Muscle of leg (tissue), 11 donors: ENCODE data around the gene STRIP1. TPM values are rescaled to one million over a fixed set of nuclear protein-coding genes. Genes with fewer than 3 reads are reported as not detected.
A peak's percentile ranks its signal among the peaks of the same experiment; 100 is the strongest.

ENCODE experiments used
- DNase-seq: peaks from one replicate; pipeline ENCODE4 v3.0.0; 2013
- H3K27ac ChIP-seq: one replicate; pipeline ENCODE4 v1.5.1; 2013; ENCODE audit warnings: mild to moderate bottlenecking, low read length, control low read depth
- H3K27me3 ChIP-seq: one replicate; pipeline ENCODE4 v1.6.1; 2013; ENCODE audit warnings: low read length; ENCODE audit not compliant: control insufficient read depth, insufficient read depth
- H3K36me3 ChIP-seq: one replicate; pipeline ENCODE4 v1.6.1; 2013; ENCODE audit warnings: low read length; ENCODE audit not compliant: control insufficient read depth, insufficient read depth
- H3K4me1 ChIP-seq: one replicate; pipeline ENCODE4 v1.6.1; 2013; ENCODE audit warnings: low read length; ENCODE audit not compliant: control insufficient read depth, insufficient read depth
- H3K4me3 ChIP-seq: one replicate; pipeline ENCODE4 v1.5.1; 2013; ENCODE audit warnings: low read length, control low read depth
- H3K9me3 ChIP-seq: replicated peaks from 2 replicates; pipeline ENCODE4 v1.6.1; 2013; ENCODE audit warnings: low read depth, low read length; ENCODE audit not compliant: control insufficient read depth
- WGBS: methylation state at CpG from one replicate; pipeline ENCODE4 v1.1.5; 2013; ENCODE audit warnings: missing lambda C conversion rate; ENCODE audit not compliant: insufficient coverage; 5-methylcytosine and 5-hydroxymethylcytosine counted together
- polyA plus RNA-seq, 8 donors: library from polyadenylated mRNA; unstranded; fragments of 120-200 nt; gene quantifications; one replicate each; pipeline versions ENCODE4 v1.2.1 to v1.2.3, GENCODE V29; 2013; ENCODE audit warnings: inconsistent platforms in 1 of 8, low replicate concordance in 1 of 8; ENCODE audit not compliant: insufficient read length in 8 of 8, insufficient read depth in 1 of 8
- total RNA-seq: library from RNA; stranded (reverse); fragments of 120-200 nt; gene quantifications from one replicate; pipeline ENCODE4 v1.2.4, GENCODE V29; 2013

Gene STRIP1
- total and polyA plus RNA-seq, 9 donors: 26.5 to 33.6 (median 30.1) TPM

DNA sequence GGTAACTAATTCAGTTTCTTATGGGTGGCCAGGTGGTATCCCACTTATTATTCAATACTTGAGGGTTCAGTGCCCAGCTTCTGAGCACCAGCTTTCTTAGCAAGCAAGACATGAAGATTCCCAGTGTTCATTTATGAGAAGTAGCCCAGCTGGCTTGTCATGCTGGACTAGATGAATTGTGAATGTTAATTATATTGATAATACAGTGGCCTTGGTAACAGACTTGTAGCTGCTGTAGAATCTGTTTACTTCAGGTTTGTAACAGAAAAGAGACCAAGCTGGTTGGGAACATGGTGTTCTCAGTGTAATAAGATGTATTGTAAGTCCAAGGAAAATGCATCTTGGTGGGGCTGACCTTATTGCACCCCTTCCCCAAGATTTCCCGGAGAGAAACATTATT lies 39.8 kb upstream of the STRIP1 start:
- Histone ChIP-seq H3K36me3 (peaks cover 9% of the 10 kb centered on the region), H3K9me3 (no peaks in the 10 kb centered on the region), H3K4me3 (no peak overlapping the region), H3K4me1 (peaks cover 4% of the 10 kb centered on the region), H3K27ac (no peak overlapping the region), H3K27me3 (no peaks in the 10 kb centered on the region)
- no peak for DNase-seq
- no CpG with 5 or more reads among the region's 1 CpG for WGBS

DNA sequence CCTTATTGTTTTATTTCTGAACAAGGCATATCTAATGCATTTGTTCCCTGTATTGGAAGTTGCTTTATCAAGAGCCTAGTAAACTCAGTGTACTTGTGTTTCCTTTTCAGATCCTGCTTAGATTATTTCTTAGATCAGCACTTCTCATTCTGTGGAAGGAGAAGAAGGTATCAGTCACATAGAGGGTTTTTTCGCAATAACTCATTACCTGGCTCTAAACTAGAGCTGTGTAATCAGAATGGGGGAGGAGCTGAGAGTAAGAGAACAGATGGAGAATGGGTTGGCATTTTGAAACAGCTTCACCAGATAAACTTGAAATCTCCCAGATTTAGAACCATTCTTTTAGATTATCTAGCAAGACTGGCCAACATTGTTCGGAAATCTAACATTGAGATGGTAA lies 38.9 kb upstream of the STRIP1 start:
- H3K4me3 ChIP-seq: no peak overlapping the region
- H3K9me3 ChIP-seq: no peaks in the 10 kb centered on the region
- no peaks in the 10 kb centered on the region for H3K27me3 ChIP-seq
- H3K36me3 ChIP-seq: peaks cover 9% of the 10 kb centered on the region
- no peak for DNase-seq
- H3K27ac ChIP-seq: no peak overlapping the region
- H3K4me1 ChIP-seq: peaks cover 4% of the 10 kb centered on the region
- 60% methylated on average over 1 of the region's 2 CpGs for WGBS

DNA sequence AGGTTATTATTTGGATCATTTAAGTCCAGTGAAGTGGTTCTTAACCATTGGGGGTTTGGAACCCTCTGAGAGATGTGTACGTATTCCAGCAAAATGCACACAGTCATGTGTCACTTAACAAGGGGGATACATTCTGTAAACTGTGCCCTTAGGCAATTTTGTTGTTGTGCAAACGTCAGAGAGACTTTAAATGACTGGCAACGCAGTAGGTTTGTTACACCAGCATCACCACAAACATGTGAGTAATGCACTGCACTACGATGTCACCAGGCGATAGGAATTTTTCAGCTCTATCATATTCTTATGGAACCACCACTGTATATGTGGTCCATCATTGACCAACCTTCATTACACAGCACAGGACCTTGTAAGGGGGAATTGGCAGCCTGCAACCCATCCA lies 37.9 kb upstream of the STRIP1 start:
- peaks cover 4% of the 10 kb centered on the region for H3K4me1 ChIP-seq
- H3K36me3 ChIP-seq: peaks cover 8% of the 10 kb centered on the region
- 100% methylated on average over 1 of the region's 5 CpGs for WGBS
- no peaks in the 10 kb centered on the region for H3K27me3 ChIP-seq
- H3K4me3 ChIP-seq: no peak overlapping the region
- H3K9me3 ChIP-seq: no peaks in the 10 kb centered on the region
- no peak overlapping the region for H3K27ac ChIP-seq
- DNase-seq: no peak

DNA sequence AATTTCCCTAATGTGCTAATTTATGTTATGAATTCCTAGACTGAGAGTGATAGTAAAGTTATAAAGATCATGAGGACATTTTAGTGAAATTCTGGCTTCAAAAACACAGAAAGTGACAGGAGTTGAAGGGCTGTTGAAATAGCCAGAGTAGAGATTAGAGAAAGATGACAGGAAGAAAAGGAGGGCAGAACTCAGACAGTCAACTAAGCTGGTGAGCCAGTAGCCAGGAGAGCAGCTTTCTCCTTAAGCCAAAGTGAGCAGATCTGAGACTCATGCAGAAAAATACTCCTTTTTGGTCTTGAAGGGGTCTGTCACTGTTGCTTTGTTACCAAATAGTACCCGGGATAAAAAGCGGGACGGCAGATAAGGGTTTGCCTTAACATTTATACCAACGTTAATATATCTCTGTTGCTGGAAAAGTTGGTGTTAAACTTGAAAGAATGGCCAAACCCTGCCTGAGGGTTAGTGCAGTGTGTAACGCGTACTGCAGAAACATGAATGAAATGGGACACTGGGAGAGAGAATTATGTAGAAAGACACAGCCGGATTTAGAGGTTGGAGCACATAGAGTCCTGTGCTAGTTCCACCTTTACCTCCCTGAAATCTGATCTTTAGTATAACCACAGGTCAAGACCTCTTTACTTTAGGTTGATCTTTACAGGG lies 37.1 kb upstream of the STRIP1 start:
- no peak overlapping the region for H3K4me3 ChIP-seq
- H3K36me3 ChIP-seq: peaks cover 6% of the 10 kb centered on the region

DNA sequence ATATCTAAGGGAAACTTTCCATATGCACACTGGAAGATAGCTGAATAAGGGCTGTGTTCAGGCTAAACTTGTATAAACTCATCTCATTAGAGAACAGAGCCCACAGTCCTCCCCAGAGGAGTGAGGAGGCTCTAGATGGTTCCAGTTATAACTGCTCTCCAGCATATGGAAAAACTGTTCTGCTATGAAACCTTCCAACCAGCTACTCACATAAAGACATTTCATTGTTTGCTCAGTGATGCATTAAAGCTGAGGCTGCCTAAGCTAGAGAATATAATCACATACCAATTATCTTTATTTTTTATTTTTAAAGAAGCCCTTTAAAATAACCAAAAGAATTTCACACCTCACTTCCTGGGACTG lies 36.6 kb upstream of the STRIP1 start:
- DNase-seq: peak; percentile 54
- H3K27ac ChIP-seq: no peak overlapping the region
- no peak overlapping the region for H3K4me3 ChIP-seq

More for the DNA sequence above, 37.1 kb upstream of the STRIP1 start:
- H3K4me1 ChIP-seq: peaks cover 4% of the 10 kb centered on the region
- H3K9me3 ChIP-seq: no peaks in the 10 kb centered on the region
- DNase-seq: no peak
- no peak overlapping the region for H3K27ac ChIP-seq
- no CpG with 5 or more reads among the region's 7 CpGs for WGBS
- H3K27me3 ChIP-seq: no peaks in the 10 kb centered on the region

DNA sequence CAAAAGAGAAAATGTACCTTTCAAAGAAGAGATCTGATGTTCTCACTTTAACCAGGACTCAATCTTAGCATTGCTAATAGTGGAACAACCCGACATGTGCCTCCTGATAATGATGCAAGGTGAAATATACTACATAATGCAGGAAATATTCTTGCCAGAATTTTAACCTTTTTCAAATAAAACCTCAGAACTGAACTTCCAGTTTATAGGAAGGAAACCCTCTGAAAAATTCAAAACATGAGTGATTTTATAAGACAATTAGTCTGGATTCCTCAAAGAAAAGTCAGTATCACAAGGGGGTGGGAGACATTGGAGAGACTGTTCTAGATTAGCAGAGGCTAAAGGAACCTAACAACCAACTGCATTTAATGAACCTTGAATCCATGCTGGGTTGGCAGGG lies 31.7 kb upstream of the STRIP1 start:
- Histone ChIP-seq H3K9me3 (no peaks in the 10 kb centered on the region), H3K36me3 (peaks cover 2% of the 10 kb centered on the region), H3K27me3 (no peaks in the 10 kb centered on the region), H3K27ac (no peak overlapping the region), H3K4me3 (no peak overlapping the region), H3K4me1 (peaks cover 6% of the 10 kb centered on the region)
- WGBS: no CpG with 5 or more reads among the region's 1 CpG
- no peak for DNase-seq

More for the DNA sequence above, 36.6 kb upstream of the STRIP1 start:
- Histone ChIP-seq H3K9me3 (no peaks in the 10 kb centered on the region), H3K4me1 (peaks cover 4% of the 10 kb centered on the region), H3K36me3 (peaks cover 6% of the 10 kb centered on the region), H3K27me3 (no peaks in the 10 kb centered on the region)

DNA sequence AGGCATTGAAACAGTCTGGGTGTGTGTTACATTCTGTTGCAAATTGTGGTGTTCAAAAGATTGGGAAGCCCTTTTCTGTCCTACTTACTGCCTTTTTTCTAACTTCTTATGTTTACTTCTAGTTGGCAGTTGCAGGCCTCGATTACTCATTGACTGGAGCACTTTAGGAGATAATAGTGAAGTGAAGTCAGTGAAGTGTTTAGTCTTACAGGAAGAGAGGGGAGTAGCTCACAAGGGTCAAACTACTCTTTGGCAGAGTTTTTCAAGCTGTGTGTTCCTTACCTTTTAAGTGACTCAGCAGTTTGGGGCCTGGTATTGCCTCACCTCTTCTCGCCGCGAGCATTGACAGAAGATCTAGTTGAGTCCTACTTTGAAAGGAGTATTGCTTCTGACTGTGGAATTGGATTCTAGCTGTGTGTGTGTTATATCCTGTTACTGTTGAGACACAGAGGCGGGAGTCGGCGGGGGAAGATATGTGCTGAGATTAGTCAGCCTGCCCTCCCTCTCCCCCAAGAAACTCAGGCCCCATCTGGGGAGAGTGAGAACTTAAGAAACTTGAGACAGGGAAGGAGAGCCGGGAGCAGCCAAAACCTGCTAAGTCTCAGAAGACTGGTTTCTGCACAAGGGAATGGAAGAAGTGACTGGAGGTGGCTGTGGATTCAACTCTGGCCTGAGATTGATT lies 30.5 kb upstream of the STRIP1 start:
- Histone ChIP-seq H3K4me3 (no peak overlapping the region), H3K36me3 (peaks cover 2% of the 10 kb centered on the region), H3K27me3 (no peaks in the 10 kb centered on the region), H3K9me3 (no peaks in the 10 kb centered on the region), H3K27ac (peak overlapping the region; percentile 31), H3K4me1 (peaks cover 6% of the 10 kb centered on the region)
- DNase-seq: peak; percentile 84
- 0% methylated on average over 1 of the region's 8 CpGs for WGBS

DNA sequence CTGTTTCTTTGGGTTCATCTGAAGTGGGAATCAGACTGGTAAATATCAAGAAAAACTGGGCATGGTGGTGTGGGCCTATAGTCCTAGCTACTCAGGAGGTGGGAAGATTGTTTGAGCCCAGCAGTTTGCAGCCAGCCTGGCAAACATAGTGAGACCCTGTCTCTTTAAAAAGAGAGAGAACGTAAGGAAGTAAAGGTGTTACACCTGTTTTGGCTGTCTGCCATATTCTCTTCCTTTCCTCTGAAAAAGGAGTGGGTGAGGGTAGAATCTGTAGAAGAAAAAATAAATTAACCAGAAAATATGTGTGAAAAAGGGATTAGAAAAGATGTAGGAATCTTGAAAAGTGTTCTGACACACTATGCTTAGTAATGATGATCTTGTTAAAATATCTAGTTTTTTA lies 29.8 kb upstream of the STRIP1 start:
- DNase-seq: no peak
- H3K27me3 ChIP-seq: no peaks in the 10 kb centered on the region
- no peak overlapping the region for H3K27ac ChIP-seq
- WGBS: no CpG with 5 or more reads among the region's 1 CpG
- peaks cover 6% of the 10 kb centered on the region for H3K36me3 ChIP-seq
- no peak overlapping the region for H3K4me3 ChIP-seq
- H3K4me1 ChIP-seq: peaks cover 6% of the 10 kb centered on the region
- H3K9me3 ChIP-seq: no peaks in the 10 kb centered on the region

DNA sequence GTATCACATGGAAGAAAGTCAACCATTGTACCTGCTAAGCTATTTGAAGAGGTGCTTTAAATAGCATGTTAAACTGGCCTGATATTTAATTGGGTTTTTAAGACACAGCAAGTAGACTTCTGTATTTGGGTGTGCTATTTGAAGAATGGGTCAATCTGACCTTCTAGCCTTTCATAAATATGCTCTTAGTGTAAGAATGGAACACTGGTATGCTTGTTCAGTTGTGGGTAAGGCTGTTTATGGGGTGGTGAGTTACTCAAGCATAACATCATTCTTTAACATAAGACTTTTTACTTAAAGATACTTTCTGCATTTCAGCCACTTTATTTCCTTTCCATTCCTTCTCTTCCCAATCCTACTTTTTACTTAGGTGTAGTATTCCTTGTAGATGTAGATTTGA lies 28.5 kb upstream of the STRIP1 start:
- Histone ChIP-seq H3K27me3 (no peaks in the 10 kb centered on the region), H3K4me1 (peaks cover 6% of the 10 kb centered on the region), H3K27ac (no peak overlapping the region), H3K36me3 (peaks cover 16% of the 10 kb centered on the region), H3K4me3 (no peak overlapping the region), H3K9me3 (no peaks in the 10 kb centered on the region)
- DNase-seq: no peak

DNA sequence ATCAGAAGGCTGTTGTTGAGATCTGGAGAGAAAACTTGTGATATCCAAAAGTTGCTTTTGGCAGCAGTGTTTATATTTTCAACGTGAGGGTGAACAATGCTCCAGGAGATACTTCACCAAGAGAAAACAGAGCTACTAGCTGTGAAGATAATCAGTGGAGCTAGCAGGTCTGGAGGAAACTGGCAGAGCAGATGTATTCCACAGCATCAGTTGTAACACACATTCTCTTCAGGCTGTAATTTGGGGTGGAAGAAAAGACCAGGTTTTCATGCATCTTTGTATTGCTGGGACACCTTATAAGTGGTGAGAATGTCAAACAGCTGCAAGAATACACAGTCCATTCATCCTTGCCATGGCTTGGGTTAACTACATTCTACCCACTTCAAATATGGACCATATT lies 27.9 kb upstream of the STRIP1 start:
- H3K27me3 ChIP-seq: no peaks in the 10 kb centered on the region
- H3K4me3 ChIP-seq: no peak overlapping the region
- WGBS: no CpG with 5 or more reads among the region's 1 CpG
- peaks cover 21% of the 10 kb centered on the region for H3K36me3 ChIP-seq
- H3K27ac ChIP-seq: no peak overlapping the region
- H3K9me3 ChIP-seq: no peaks in the 10 kb centered on the region
- peaks cover 6% of the 10 kb centered on the region for H3K4me1 ChIP-seq
- no peak for DNase-seq
